Lower leg skin (tissue), 4 donors: Measurements from ENCODE around the gene DUOXA1. TPM values are rescaled to one million over a fixed set of nuclear protein-coding genes. Genes with fewer than 3 reads are reported as not detected.

Source experiments
- DNase-seq, 2 donors: peaks; one replicate each; pipeline ENCODE4 v3.0.0-alpha.2; 2019; ENCODE audit warnings: low spot score in 2 of 2
- H3K4me3 ChIP-seq: fragments of 200-600 bp; sonication (generic); 2 replicates; pipeline ENCODE4 v1.5.1; 2017; ENCODE audit warnings: mild to moderate bottlenecking, low read depth; ENCODE audit not compliant: poor library complexity, severe bottlenecking
- CTCF ChIP-seq, 3 donors: fragments of 450-650 bp; IDR thresholded peaks; one replicate each; pipeline ENCODE4 v1.5.1; 2016; ENCODE audit warnings: antibody characterized with exemption in 3 of 3, mild to moderate bottlenecking in 3 of 3, moderate library complexity in 2 of 3
- POLR2A ChIP-seq, 2 donors: fragments of 450-650 bp; IDR thresholded peaks; one replicate each; pipeline ENCODE4 v1.6.1; 2016 to 2017; ENCODE audit warnings: antibody characterized with exemption in 2 of 2, mild to moderate bottlenecking in 1 of 2, moderate library complexity in 1 of 2
- WGBS, 2 donors: methylation state at CpG; one replicate each; pipeline ENCODE4 v1.1.5; 2018; 5-methylcytosine and 5-hydroxymethylcytosine counted together
- intact Hi-C: fragments of 100-400 bp; cut with DNase I; formaldehyde crosslinking; loops from one replicate; pipeline ENCODE4 v1.15.0; 2023; ENCODE audit warnings: low total_unique reads
- total RNA-seq, 4 donors: library from RNA; depleted of rRNA; stranded (reverse); fragments of >200 nt; gene quantifications; one replicate each; pipeline ENCODE4 v1.1.0, GENCODE V29; 2016

The DUOXA1 gene
- total RNA-seq, 4 donors from 2014 or later = 58.1 to 112 (median 99.0) TPM

GRCh38 chr15:45166834-45167630, 37.4 kb upstream of the DUOXA1 start:
- intact Hi-C loops = no loop called here
- peak overlapping the region; percentile 53 for H3K4me3 ChIP-seq
- WGBS, 2 donors = 0% methylated on average over 37 to 52 of the region's 79 CpGs
- TF ChIP-seq POLR2A (IDR thresholded peaks at IDR 0.05) (no peak), CTCF (IDR thresholded peaks at IDR 0.05) (peak in 1 of 3 donors; percentile 49)
- peak; percentile 80 to 96 for DNase-seq

GRCh38 chr15:45165536-45165935, 35.9 kb upstream of the DUOXA1 start:
- H3K4me3 ChIP-seq = no peak overlapping the region
- intact Hi-C loops = no loop called here
- no peak for TF ChIP-seq POLR2A (IDR thresholded peaks at IDR 0.05)
- TF ChIP-seq CTCF (IDR thresholded peaks at IDR 0.05) = no peak
- DNase-seq = no peak
- WGBS, 2 donors = 52 to 73% methylated on average over 5 of the region's 5 CpGs

- DNase-seq = no peak
- 83 to 100% methylated on average over 1 of the region's 1 CpG for WGBS, 2 donors
These were observed 35.2 kb upstream of the DUOXA1 start for GRCh38 chr15:45164914-45165313.

GRCh38 chr15:45163508-45163856, 33.8 kb upstream of the DUOXA1 start:
- no peak for DNase-seq
- no peak overlapping the region for H3K4me3 ChIP-seq
- no peak for TF ChIP-seq CTCF (IDR thresholded peaks at IDR 0.05)
- no peak for TF ChIP-seq POLR2A (IDR thresholded peaks at IDR 0.05)
- intact Hi-C loops = no loop called here
- WGBS, 2 donors = 85 to 89% methylated on average over 9 of the region's 9 CpGs

More at GRCh38 chr15:45164914-45165313, 35.2 kb upstream of the DUOXA1 start:
- no peak for TF ChIP-seq POLR2A (IDR thresholded peaks at IDR 0.05)
- TF ChIP-seq CTCF (IDR thresholded peaks at IDR 0.05) = no peak
- H3K4me3 ChIP-seq = no peak overlapping the region
- intact Hi-C loops = no loop called here

GRCh38 chr15:45162771-45163507, 33.3 kb upstream of the DUOXA1 start:
- TF ChIP-seq CTCF (IDR thresholded peaks at IDR 0.05) (peak in 1 of 3 donors; percentile 24), POLR2A (IDR thresholded peaks at IDR 0.05) (no peak)
- intact Hi-C loops = no loop called here
- peak; percentile 76 to 95 for DNase-seq
- 13 to 14% methylated on average over 7 of the region's 7 CpGs for WGBS, 2 donors
- no peak overlapping the region for H3K4me3 ChIP-seq
